GM19463 (cell line): ENCODE data around the gene CACNA2D3.
"Not testable (repeated sequence)": the region's sequence is repeated elsewhere in the genome, so short reads cannot be mapped to it uniquely, and the experiment has no call there.

Experiments
- ATAC-seq: cut with Tn5 transposase; IDR thresholded peaks from one replicate; pipeline ENCODE4 v1.9.1; 2021; ENCODE audit warnings: mild to moderate bottlenecking, moderate library complexity; ENCODE audit not compliant: unreplicated experiment

CACNA2D3 gene

DNA sequence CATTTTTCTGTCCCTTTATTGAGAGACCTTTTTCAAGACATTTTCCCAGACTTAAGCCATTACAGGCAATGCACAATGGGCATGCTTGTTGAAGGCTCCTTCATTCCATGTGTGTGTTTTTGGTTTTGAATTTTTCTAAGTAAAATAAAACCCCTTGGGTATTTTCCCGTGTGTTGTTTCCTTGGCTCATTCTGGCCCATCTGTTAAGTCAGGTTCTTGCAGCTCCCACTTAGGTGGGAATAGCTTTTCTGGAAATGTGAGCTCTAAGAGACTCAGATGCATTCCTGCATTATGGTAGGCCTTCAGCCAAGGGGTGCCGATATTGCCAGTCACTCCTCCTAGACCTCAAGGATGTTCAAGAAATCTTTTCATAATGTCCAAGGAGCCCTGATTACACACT, 314.9 kb downstream of the CACNA2D3 start:
- ATAC-seq: no peak

DNA sequence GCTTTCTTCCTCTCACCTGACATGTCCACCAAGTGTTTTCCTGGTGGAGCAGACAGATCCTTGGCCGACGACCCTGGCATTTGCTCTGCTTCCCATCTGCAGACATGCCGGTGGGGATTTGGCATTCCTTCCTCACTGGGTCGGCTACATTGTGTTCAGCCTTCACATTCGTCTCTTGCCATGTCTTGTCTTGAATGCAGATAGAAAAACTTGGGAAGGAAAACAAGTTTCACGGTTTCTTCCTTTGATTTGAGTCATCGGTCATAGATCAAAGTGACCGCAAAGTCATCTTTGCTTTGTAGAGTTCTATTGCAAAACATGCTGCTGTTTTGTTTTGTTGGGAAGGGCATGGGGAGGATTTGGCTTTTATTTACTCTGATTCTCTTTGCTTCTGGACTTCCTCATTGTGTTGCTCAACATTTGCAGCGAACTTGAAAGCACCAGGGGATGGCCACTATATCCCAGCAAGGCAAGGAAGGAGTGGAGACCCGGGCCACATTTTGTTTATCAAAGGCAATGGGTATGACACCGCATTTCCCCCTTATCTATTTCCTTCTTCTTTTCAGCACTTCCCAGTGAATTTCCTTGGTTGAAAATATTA, 321.3 kb downstream of the CACNA2D3 start:
- ATAC-seq: no peak

DNA sequence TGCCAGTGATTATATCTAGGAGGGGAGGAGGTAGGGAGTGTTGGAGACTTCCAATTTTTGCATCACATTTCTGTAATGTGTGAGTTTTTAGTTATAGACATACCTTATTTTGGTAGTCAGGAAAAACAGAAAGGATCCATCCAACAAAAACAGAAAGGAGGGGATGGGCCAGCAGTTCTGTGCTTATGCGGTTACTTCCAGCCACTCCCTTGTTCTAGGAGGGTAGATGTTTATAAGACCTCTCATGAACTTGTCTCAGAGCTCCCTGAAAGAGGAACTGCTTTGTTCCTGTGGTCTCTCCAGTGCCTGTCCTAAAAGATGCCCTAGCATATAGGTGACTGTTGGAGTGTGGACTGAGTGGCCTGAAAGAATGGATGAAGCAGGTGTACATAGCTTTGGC, 323.3 kb downstream of the CACNA2D3 start:
- no peak for ATAC-seq

DNA sequence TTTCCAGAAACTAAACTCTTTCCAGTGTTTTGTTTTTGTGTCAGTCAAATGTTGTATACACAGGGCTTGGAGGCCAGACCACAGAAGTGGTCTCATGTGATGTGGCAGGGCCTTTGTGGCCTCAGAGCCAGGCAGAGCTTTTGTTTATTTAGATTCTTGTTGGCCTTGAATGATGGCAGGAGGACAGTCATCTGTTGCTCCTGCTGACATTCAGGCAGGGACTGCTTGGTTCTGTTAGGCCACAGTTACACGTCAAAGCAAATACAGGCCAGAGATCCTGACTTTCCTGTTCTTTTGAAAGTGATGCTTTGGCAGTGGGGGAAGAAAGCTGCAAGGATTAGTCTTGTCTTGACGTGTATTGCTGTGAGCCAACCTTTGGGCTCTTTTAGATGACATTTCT, 325.1 kb downstream of the CACNA2D3 start:
- ATAC-seq: no peak

DNA sequence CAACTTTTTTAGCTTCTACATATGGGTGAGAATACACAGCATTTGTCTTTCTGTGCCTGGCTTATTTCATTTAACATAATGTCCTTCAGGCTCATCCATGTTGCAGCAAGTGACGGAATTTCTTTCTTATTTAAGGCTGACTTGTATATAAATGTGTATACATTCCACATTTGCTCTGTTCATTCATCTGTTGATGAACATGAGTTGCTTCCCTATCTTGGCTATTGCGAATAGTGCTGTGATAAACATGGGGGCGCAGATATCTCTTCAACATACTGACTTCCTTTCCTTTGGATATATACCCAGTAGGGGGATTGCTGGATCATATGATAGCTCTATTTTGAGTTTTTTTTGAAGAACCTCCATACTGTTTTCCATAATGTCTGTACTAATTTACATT, 332.5 kb downstream of the CACNA2D3 start:
- no peak for ATAC-seq

DNA sequence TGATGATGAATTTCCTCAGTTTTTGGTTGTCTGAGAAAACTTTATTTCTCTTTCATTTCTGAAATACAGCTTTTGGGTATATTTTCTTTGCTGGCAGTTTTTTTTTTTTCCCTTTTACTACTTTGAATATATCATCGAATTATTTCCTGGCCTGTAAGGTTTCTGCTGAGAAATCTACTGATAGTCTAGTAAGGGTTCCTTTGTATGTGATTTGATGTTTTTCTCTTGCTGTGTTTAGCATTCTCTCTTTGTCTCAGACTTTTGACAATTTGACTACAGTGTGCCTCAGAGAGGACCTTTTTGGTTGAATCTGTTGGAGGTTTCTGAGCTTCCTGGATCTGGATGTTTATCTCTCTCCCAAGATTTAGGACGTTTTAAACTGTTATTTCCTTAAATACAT, 336.0 kb downstream of the CACNA2D3 start:
- ATAC-seq: no peak

DNA sequence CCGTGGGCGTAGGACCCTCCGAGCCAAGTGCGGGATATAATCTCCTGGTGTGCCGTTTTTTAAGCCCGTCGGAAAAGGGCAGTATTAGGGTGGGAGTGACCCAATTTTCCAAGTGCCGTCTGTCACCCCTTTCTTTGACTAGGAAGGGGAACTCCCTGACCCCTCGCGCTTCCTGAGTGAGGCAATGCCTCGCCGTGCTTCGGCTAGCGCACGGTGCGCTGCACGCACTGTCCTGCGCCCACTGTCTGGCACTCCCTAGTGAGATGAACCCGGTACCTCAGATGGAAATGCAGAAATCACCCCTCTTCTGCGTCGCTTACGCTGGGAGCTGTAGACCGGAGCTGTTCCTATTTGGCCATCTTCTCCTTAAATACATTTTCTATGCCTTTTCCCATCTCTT, 342.2 kb downstream of the CACNA2D3 start:
- ATAC-seq: not testable (repeated sequence)

DNA sequence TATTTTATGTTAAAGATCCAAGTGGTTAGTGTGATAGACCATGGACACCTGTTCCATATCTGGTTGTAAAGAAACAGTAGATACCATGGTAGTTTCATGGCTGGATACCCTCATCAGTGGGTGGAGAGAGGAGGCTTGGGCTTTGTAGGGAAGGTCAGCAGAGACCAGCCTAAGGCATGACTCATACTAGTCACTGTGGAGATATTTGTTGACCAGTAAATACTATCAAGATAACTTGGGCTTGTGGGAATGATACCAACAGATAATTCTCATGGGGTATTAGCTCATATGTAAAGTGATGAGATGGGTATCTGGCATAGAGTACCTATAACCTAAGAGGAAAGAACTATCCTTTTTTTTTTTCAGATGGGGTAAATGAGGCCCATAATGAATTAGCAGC, 354.5 kb downstream of the CACNA2D3 start:
- ATAC-seq: no peak

DNA sequence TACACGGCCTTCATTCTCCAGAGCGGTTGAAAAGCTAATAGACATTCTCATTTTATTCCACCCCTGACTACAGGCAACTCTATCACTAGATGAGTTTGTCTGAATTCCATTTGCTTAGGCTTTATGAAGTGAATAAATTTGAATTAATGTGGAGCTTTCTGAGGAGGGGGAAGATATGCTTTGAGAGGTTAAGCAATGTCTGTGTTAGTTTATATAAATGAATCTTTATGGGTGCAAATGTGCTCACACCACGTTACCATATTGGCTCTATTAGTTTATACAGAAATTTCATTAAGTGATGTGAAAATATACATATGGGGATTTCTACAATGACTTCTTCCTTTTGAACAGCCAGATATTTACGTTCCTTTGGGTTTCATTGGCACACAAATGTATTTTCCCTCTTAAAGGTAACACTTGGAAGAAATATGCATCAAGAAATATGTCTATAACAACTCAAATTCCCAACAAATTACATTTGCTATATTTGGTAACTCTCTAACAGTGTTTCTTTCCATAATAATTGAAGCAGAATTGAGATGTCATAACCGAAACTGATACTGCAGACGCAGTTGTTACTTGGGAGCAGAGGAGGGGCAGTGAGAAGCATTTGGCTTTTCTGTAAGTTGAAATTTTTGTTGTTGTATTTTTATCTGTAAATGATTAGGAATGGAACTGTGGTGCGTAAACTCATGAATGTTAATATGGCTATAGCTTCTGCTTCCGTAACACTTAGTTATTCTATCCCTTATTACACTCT, 359.4 kb downstream of the CACNA2D3 start:
- no peak for ATAC-seq

DNA sequence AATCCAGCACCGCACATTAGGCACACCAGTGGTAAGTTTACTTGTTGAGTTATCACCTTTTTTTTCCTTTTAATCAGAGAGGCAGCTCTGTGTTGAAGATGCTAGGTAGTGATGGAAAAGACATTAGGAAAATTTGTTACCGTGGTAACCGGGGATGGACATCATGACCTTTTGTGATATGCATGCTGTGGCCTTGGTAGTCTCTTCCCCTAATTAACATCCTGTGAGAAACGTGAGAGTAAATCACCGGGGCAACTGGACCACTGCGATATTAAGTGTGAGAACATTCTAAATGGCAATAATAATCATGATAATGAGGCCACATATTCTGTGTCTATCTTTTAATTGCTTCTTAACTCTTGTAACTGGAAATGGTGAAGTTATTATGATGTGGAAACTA, 362.0 kb downstream of the CACNA2D3 start:
- ATAC-seq: no peak

DNA sequence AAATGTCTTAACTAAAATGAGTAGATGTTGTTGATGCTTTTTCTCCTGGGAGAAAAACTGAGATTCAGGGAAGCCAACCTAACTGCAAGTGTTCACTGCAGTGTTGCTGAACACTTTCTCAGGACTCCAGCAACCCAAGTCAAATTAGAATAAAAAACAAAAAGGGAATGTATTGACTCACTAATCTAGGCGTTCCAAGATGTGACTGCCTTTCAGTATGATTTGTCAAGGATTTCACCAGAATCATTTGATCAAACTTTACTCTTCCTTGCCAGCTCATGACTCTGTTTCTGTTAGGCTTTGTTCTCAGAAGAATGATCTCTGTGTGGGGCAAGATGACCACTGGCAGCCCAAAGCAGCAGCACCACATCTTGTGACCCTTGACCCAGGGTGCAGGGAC, 364.0 kb downstream of the CACNA2D3 start:
- no peak for ATAC-seq

DNA sequence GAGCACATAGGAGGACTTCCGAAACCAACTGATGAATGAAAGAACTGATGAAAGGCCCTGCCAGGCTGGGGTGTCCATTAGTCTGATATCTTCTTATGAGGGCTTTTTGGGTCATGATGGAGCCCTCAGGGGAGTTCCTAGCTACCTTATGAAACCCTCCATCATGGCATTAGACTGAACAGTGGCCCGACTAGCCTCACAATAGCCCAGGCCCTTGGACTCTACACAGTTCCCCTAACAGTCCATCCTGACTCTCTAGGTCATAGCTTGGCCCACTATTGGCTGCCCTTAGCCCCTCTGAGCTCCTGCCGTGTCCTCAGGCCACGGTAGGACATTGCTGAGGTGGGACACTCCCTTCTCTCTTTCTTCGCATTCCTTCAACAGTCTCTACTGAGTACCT, 365.9 kb downstream of the CACNA2D3 start:
- ATAC-seq: no peak

DNA sequence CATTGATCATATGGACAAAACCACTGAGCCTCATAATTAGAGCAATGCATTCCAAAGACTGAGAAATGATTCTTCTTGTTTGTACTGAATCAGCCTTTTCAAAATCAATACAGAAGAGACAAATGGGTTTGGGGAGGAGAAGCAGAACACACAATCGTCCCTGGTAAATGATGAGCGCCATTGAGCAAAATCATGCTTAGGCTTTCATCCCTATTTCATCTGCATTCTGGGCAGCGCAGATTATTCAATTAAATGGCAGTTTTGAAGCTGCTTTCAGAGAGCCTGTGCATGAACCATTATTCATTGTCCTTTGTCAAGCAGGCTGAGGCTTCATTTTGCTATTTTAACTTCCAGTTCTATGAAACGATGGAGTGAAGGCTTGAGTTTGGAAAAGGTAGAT, 371.9 kb downstream of the CACNA2D3 start:
- ATAC-seq: no peak

DNA sequence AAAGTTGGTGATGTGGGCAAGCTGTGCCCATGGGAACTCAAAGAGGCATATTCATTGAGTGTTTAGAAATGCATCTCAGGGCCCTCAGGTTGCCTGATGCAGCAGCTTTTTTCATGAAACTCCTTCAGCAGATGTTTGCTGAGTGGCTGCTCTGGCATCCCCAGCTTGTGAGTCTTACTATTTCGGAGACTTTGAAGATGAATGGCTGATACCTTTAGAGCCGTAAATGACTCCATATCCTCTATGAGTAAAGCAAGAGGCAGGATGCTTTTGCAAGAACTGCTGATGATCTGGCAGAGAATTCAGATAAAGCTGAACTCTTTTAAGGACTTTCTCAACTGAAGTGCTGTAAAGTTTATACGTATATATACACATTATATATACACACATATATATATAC, 384.3 kb downstream of the CACNA2D3 start:
- ATAC-seq: no peak

DNA sequence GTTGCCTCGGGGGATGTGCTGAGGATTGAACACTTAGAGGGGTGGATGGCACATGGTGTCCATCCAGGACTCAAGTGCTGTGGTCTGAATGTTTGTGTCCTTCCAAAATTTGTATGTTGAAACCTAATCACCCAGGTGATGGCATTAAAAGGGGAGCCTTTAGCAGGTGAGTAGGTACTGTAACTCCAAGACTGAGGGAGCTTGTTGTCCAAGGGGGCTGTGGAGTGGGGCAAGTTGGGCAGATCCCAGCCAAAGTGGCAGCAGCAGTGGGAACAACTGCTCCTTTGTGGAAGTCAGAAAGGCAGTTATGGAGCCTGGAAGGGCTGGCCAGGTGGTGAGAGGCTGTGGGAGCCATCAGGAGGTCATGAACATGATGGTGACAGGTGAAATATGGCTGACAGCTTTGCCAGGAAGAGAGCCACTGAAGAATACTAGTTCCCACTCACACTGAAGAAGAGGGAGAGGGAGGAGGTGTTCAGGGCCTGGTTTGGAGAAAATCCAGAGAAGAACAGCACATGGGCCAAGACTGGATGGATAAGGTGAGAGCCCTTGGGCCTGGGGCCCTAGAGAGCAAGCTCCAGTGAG, 385.6 kb downstream of the CACNA2D3 start:
- ATAC-seq: no peak

DNA sequence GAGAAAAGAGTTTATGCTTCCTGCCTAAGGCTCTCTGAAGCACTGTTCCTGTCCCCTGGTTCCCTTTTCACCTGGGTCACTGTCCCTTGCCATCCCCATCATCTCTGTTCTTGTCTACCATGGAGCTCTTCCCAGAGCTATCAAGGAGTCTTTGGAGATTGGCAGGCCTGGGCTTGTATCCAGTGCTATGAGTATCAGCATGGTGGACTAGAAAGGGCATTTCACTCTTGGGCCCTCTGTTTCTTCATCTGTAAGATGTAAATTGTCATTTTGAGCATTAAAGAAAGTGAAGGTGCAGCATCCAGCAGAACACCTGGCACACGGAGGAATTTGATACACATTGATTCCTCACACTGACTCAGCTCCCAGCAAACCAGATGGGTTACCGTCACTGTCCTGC, 388.2 kb downstream of the CACNA2D3 start:
- ATAC-seq: no peak

DNA sequence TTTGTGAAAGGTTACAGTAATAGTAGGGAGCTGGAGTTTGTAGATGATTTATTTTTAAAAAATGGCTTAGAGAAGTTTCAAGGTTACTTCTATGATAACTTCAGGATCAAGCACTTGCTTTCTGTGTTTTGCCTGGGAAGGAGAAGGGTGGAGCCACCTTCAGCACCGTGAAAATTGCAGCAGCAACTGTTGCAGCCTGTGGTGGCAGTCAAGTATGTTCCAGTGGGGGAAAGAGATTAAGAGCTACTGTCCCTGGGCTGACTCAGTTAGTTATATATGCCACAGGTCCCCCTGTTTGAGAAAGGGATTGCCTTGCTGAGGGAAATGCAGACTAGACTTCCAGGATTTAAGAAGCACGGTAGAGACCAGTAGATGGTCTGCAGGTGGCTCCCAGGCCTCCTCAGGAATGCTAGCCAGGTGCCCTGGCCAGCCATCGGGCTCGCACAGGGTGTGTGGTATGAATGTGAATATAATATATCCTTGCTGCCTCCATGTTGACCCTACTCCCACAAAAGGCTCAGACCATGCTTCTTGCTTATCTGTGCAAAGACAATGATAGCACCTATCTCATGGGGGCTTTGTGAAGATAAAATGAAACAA, 389.5 kb downstream of the CACNA2D3 start:
- no peak for ATAC-seq

DNA sequence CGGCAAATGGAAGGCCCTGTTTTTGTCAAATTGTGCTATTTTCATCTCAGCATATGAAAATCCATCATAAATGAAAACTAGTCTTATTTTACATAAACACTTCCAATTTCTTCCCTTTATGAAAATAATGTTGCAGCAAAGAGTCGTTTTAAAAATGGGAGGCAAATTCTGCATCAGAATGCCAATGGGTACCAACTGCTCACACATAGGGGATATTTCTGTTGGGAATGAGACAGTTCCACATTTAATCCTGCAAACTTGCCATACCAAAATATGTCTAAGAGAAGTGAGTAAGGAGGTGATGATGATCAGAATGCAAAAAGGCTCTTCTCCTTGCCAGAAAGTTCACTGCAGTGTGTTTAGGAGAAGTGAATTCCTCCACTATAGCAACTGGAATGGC, 391.7 kb downstream of the CACNA2D3 start:
- ATAC-seq: no peak

DNA sequence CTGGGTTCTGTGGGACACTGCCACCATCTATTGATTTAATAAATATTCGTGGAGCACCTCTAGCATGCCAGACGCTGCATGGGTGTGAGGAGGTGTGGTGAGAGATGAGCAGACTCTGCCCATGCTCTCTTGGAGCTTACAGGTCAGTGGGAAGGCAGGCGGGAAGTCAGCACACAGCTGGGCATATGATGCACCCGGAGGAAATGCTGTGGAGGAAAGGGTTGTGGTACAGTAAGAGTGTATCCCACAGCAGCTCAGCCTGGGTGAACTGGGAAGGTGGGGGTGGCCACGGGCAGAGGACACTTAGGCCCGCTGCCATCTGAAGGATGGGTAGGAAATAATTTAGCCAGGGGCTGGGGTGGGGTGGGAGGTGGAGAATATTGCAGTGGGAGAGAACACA, 392.1 kb downstream of the CACNA2D3 start:
- no peak for ATAC-seq

DNA sequence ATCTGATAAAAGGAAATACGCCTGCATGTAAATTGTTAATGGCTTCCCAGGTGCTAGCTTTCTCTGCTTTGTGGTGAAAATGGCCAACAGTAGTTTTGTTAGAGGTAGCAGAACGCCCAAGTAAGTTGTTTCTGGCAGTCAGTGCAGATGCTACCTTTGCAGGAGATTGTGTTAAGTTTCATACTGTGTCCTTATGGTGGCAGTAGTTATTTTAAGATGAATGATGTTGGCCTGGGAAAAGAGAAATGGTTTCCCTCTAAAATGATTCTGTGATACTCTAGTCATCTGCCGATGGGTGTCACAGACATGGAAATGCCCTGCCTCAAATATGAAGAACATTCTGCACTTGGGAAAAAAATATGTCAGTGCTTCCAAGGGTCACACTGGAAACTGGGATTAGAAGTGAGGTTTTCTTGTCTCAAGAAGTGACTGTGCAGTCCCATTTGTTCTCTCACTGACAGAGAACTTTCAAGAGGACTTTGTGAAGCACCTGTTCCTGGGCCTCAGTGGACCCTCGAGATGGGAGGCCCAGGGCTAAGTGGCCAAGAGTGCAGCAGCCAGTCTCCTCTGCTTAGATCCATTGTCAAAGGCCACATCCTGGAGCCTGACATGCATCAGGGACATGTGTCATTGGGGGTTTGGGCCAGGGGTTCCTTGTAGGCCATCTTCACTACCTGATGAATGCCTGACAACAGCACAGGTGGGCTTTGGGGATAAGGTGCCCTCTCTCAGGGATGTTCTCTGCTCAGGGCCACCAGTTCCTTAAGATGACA, 393.3 kb downstream of the CACNA2D3 start:
- ATAC-seq: no peak

DNA sequence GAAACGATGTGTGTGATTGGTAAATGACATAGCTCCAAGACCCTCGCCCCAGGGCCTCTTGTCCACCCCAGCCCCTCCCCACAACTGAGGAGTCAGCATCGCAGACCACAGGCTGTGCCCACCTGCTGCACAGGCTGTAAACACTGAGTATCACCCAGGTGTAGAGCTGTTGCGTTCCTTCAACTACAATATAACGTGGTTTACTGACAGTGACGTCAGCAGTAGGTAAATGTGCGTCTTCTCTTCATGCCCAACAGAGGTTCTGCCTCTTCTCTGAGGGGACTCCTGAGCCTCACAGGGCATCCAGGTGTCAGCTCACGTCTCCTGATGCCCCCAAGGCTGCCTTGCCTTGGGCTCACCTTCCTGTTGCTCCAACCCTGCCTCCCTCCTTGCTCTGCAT, 395.1 kb downstream of the CACNA2D3 start:
- ATAC-seq: no peak
